GM23338 (cell line): ENCODE measurements around the gene CLSTN2. TPM values are rescaled to one million over a fixed set of nuclear protein-coding genes. Genes with fewer than 3 reads are reported as not detected.

ENCODE experiments used
- ATAC-seq: fragments of 200-7000 bp; cut with Tn5 transposase; 3 replicates; pipeline ENCODE4 v1.9.1; 2020
- DNase-seq: peaks from one replicate; pipeline ENCODE4 v3.0.0-alpha.2; 2015; ENCODE audit warnings: low spot score
- H2AFZ ChIP-seq: fragments of 200-600 bp; sonication (generic); 2 replicates; pipeline ENCODE4 v1.8.0; 2016; ENCODE audit warnings: antibody characterized with exemption, mild to moderate bottlenecking, moderate library complexity
- H3F3A ChIP-seq: fragments of 200-600 bp; sonication (generic); replicated peaks from 2 replicates; pipeline ENCODE4 v1.8.0; 2017; ENCODE audit warnings: antibody characterized with exemption, mixed run types, low read depth
- H3K27ac ChIP-seq: fragments of 200-600 bp; sonication (generic); 2 replicates; pipeline ENCODE4 v1.6.1; 2016; ENCODE audit warnings: low read depth
- H3K27me3 ChIP-seq: fragments of 200-600 bp; sonication (generic); 2 replicates; pipeline ENCODE4 v1.8.0; 2016; ENCODE audit warnings: mild to moderate bottlenecking, mixed run types, moderate library complexity; ENCODE audit not compliant: insufficient read depth
- H3K36me3 ChIP-seq: fragments of 200-600 bp; sonication (generic); 2 replicates; pipeline ENCODE4 v1.8.0; 2016; ENCODE audit warnings: mild to moderate bottlenecking; ENCODE audit not compliant: insufficient read depth
- H3K4me1 ChIP-seq: fragments of 200-600 bp; sonication (generic); 2 replicates; pipeline ENCODE4 v1.8.0; 2016; ENCODE audit warnings: mild to moderate bottlenecking, moderate library complexity; ENCODE audit not compliant: insufficient read depth
- H3K4me2 ChIP-seq: fragments of 200-600 bp; sonication (generic); 2 replicates; pipeline ENCODE4 v1.7.1; 2017; ENCODE audit warnings: mixed run types
- H3K4me3 ChIP-seq: fragments of 200-600 bp; sonication (generic); 2 replicates; pipeline ENCODE4 v1.6.1; 2016; ENCODE audit warnings: mixed run types
- H3K79me2 ChIP-seq: fragments of 200-600 bp; sonication (generic); replicated peaks from 2 replicates; pipeline ENCODE4 v1.8.0; 2017; ENCODE audit warnings: mild to moderate bottlenecking; ENCODE audit not compliant: insufficient read depth
- H3K9me2 ChIP-seq: fragments of 200-600 bp; sonication (generic); 2 replicates; pipeline ENCODE4 v1.8.0; 2017; ENCODE audit not compliant: insufficient read depth
- H4K20me1 ChIP-seq: fragments of 200-600 bp; sonication (generic); replicated peaks from 2 replicates; pipeline ENCODE4 v1.8.0; 2017; ENCODE audit warnings: mild to moderate bottlenecking; ENCODE audit not compliant: insufficient read depth
- H3K27ac Mint-ChIP-seq: 2 replicates; pipeline ENCODE4 v1.8.0; 2020; ENCODE audit warnings: inconsistent platforms, mild to moderate bottlenecking, moderate library complexity, mixed read lengths
- H3K27me3 Mint-ChIP-seq: 3 replicates; pipeline ENCODE4 v1.8.0; 2022; ENCODE audit warnings: low read depth, mild to moderate bottlenecking, moderate library complexity, mixed read lengths, inconsistent platforms; ENCODE audit not compliant: insufficient read depth, poor library complexity
- H3K36me3 Mint-ChIP-seq: 3 replicates; pipeline ENCODE4 v1.8.0; 2021; ENCODE audit warnings: low read depth, mild to moderate bottlenecking, inconsistent platforms, moderate library complexity, mixed read lengths
- H3K4me1 Mint-ChIP-seq: 3 replicates; pipeline ENCODE4 v1.8.0; 2020; ENCODE audit warnings: mild to moderate bottlenecking, inconsistent platforms, mixed read lengths
- H3K4me3 Mint-ChIP-seq: 3 replicates; pipeline ENCODE4 v1.8.0; 2021; ENCODE audit warnings: moderate library complexity, mild to moderate bottlenecking, inconsistent platforms, mixed read lengths
- H3K9me3 Mint-ChIP-seq: 3 replicates; pipeline ENCODE4 v1.8.0; 2020; ENCODE audit warnings: moderate library complexity, mild to moderate bottlenecking, inconsistent platforms, mixed read lengths
- CREB1 ChIP-seq: fragments of 250-450 bp; sonication (Bioruptor Pico); IDR thresholded peaks from 2 replicates; pipeline ENCODE4 v1.5.0; 2020; ENCODE audit warnings: low read depth, mild to moderate bottlenecking, moderate library complexity
- CTCF ChIP-seq, 2 experiments: fragments of 200-600 bp in 1 of 2; sonication (generic) in 1 of 2; conservative IDR thresholded peaks; 2 replicates each; pipeline versions ENCODE4 v1.5.1 to v1.6.1; 2016 to 2017; ENCODE audit warnings: antibody characterized with exemption in 2 of 2, low read depth in 2 of 2, mild to moderate bottlenecking in 2 of 2, moderate library complexity in 1 of 2
- ETS1 ChIP-seq: IDR thresholded peaks from 2 replicates; pipeline ENCODE4 v1.6.1; 2016; ENCODE audit warnings: antibody characterized with exemption
- EZH2 ChIP-seq: fragments of 200-600 bp; sonication (generic); IDR thresholded peaks from one replicate; pipeline ENCODE4 v1.8.0; 2017; ENCODE audit warnings: antibody characterized with exemption, mild to moderate bottlenecking, low read depth; ENCODE audit not compliant: unreplicated experiment
- EZH2phosphoT487 ChIP-seq: fragments of 200-600 bp; sonication (generic); IDR thresholded peaks from one replicate; pipeline ENCODE4 v1.8.1; 2018; ENCODE audit warnings: antibody characterized with exemption; ENCODE audit not compliant: unreplicated experiment
- JUNB ChIP-seq: IDR thresholded peaks from one replicate; pipeline ENCODE4 v1.6.1; 2016; ENCODE audit warnings: antibody characterized with exemption; ENCODE audit not compliant: unreplicated experiment
- NANOG ChIP-seq: IDR thresholded peaks from 2 replicates; pipeline ENCODE4 v1.6.1; 2016; ENCODE audit warnings: antibody characterized with exemption, borderline replicate concordance
- POLR2AphosphoS5 ChIP-seq: IDR thresholded peaks from 2 replicates; pipeline ENCODE4 v1.6.1; 2016; ENCODE audit warnings: antibody characterized with exemption, low read depth
- REST ChIP-seq: IDR thresholded peaks from one replicate; pipeline ENCODE4 v1.6.1; 2018; ENCODE audit warnings: antibody characterized with exemption; ENCODE audit not compliant: unreplicated experiment
- STAT1 ChIP-seq: IDR thresholded peaks from one replicate; pipeline ENCODE4 v1.6.1; 2016; ENCODE audit warnings: antibody characterized with exemption; ENCODE audit not compliant: unreplicated experiment
- ZNF114 ChIP-seq: fragments of 250-450 bp; sonication (Bioruptor Pico); IDR thresholded peaks from 2 replicates; pipeline ENCODE4 v1.5.0; 2020; ENCODE audit warnings: mild to moderate bottlenecking, moderate library complexity
- ZNF331 ChIP-seq: fragments of 250-450 bp; sonication (Bioruptor Pico); IDR thresholded peaks from 2 replicates; pipeline ENCODE4 v1.5.0; 2020; ENCODE audit warnings: low read depth, mild to moderate bottlenecking, moderate library complexity
- ZNF462 ChIP-seq: fragments of 250-450 bp; sonication (Bioruptor Pico); IDR thresholded peaks from 2 replicates; pipeline ENCODE4 v1.5.0; 2020; ENCODE audit warnings: mild to moderate bottlenecking, moderate library complexity
- polyA plus RNA-seq: library from polyadenylated mRNA; unstranded; fragments of >200 nt; fragmentation: Nextera tagmentation; extraction: Ambion mirVana; gene quantifications from 2 replicates; pipeline ENCODE4 v1.2.1, GENCODE V29; 2016
- total RNA-seq: library from RNA; depleted of rRNA; stranded (reverse); fragments of >200 nt; shearing (Covaris generic); gene quantifications from 2 replicates; pipeline ENCODE4 v1.2.3, GENCODE V29; 2014

The CLSTN2 gene
- total and polyA plus RNA-seq, 2 experiments from 2014 or later, result 0.11 to 0.83 TPM

GRCh38 chr3:140336465-140336864 is 401.5 kb downstream of the CLSTN2 start:
- Mint-ChIP-seq H3K36me3 (no peaks in the 10 kb centered on the region), H3K4me1 (peaks cover 24% of the 10 kb centered on the region), H3K27me3 (peaks cover 10% of the 10 kb centered on the region), H3K27ac (no peak overlapping the region), H3K9me3 (no peaks in the 10 kb centered on the region), H3K4me3 (no peak overlapping the region)
- no peak for DNase-seq
- Histone ChIP-seq H3K9me2 (no peaks in the 10 kb centered on the region), H4K20me1 (no peaks in the 10 kb centered on the region), H3K79me2 (no peaks in the 10 kb centered on the region), H3K4me1 (peaks cover 19% of the 10 kb centered on the region), H3K27me3 (no peaks in the 10 kb centered on the region), H3K4me2 (no peak overlapping the region), H3K36me3 (no peaks in the 10 kb centered on the region), H3K4me3 (no peak overlapping the region), H3K27ac (no peak overlapping the region), H3F3A (no peaks in the 10 kb centered on the region), H2AFZ (no peak overlapping the region)
- ATAC-seq, result no peak
- TF ChIP-seq CREB1 (CRISPR knock-in tag) (no peak), ETS1 (no peak), JUNB (no peak), STAT1 (no peak), CTCF (conservative IDR thresholded peaks at IDR 0.05; ENCODE audit: low read depth in 2 of 2) (no peak), ZNF114 (CRISPR knock-in tag) (no peak), EZH2phosphoT487 (no peak), EZH2 (no peak), ZNF331 (CRISPR knock-in tag) (no peak), NANOG (no peak), ZNF462 (CRISPR knock-in tag) (no peak), POLR2AphosphoS5 (no peak), REST (no peak)
